GM06990 (cell line): ENCODE data around the gene KIZ.

Experiments
- DNase-seq: peaks from one replicate; pipeline ENCODE4 v3.0.0-alpha.2; 2011; ENCODE audit not compliant: insufficient read length; ENCODE audit errors: extremely low read depth
- H3K27me3 ChIP-seq: replicated peaks from 2 replicates; pipeline ENCODE4 v1.6.0; 2011; ENCODE audit warnings: low read length; ENCODE audit not compliant: control insufficient read depth, insufficient read depth
- H3K36me3 ChIP-seq: 2 replicates; pipeline ENCODE4 v1.5.1; 2011; ENCODE audit warnings: low read length; ENCODE audit not compliant: control insufficient read depth, insufficient read depth
- H3K4me3 ChIP-seq: replicated peaks from 2 replicates; pipeline ENCODE4 v1.5.1; 2011; ENCODE audit warnings: low read depth, mild to moderate bottlenecking, control low read depth, low read length
- CTCF ChIP-seq: IDR thresholded peaks from 2 replicates; pipeline ENCODE4 v1.5.1; 2011; ENCODE audit warnings: low read length, control low read depth, mild to moderate bottlenecking, inconsistent platforms; ENCODE audit not compliant: insufficient read depth, poor library complexity, severe bottlenecking

The KIZ gene

GRCh38 chr20:21279706-21280521 is 154.0 kb downstream of the KIZ start:
- no peak for TF ChIP-seq CTCF
- Histone ChIP-seq H3K4me3 (no peak overlapping the region), H3K36me3 (no peaks in the 10 kb centered on the region), H3K27me3 (no peaks in the 10 kb centered on the region)
- DNase-seq: no peak

GRCh38 chr20:21280522-21281016 is 154.7 kb downstream of the KIZ start:
- H3K4me3 ChIP-seq: no peak overlapping the region
- no peak for TF ChIP-seq CTCF
- no peaks in the 10 kb centered on the region for H3K27me3 ChIP-seq
- H3K36me3 ChIP-seq: no peaks in the 10 kb centered on the region
- no peak for DNase-seq

- Histone ChIP-seq H3K27me3 (no peaks in the 10 kb centered on the region), H3K4me3 (no peak overlapping the region)
- no peak for TF ChIP-seq CTCF
These were observed 160.9 kb downstream of the KIZ start for GRCh38 chr20:21286775-21287174.

GRCh38 chr20:21288587-21289370 is 162.9 kb downstream of the KIZ start:
- Histone ChIP-seq H3K4me3 (no peak overlapping the region), H3K36me3 (no peaks in the 10 kb centered on the region), H3K27me3 (no peaks in the 10 kb centered on the region)
- DNase-seq: no peak
- no peak for TF ChIP-seq CTCF

More at GRCh38 chr20:21286775-21287174, 160.9 kb downstream of the KIZ start:
- no peaks in the 10 kb centered on the region for H3K36me3 ChIP-seq
- no peak for DNase-seq

- H3K4me3 ChIP-seq: no peak overlapping the region
- H3K27me3 ChIP-seq: no peaks in the 10 kb centered on the region
- TF ChIP-seq CTCF: no peak
- no peak for DNase-seq
- no peaks in the 10 kb centered on the region for H3K36me3 ChIP-seq
These were observed 163.8 kb downstream of the KIZ start for GRCh38 chr20:21289651-21290050.
